Uterine smooth muscle cell (primary cell): ENCODE results near the gene ZFP42. TPM values are rescaled to one million over a fixed set of nuclear protein-coding genes. Genes with fewer than 3 reads are reported as not detected.

Experiments
- total RNA-seq: library from RNA; depleted of rRNA; stranded (reverse); fragments of >200 nt; gene quantifications from 2 replicates; pipeline ENCODE4 v1.2.3, GENCODE V29; 2014

The ZFP42 gene
- total RNA-seq, result not detected in 2 replicates

GRCh38 chr4:187995322-187996207 is at the start of gene ZFP42:
Gene ZFP42, plus strand, starts transcription at chr4:187995771. Its CDS starts 7,037 bp downstream, at chr4:188002808.

Other genes with a start within 250 kb of the ZFP42 start
- not detected in 2 replicates for gene TRIML2, start 113.8 kb downstream of the ZFP42 start, total RNA-seq
- not detected in 2 replicates for gene TRIML1, start 143.7 kb downstream of the ZFP42 start, total RNA-seq